ENCODE data around the gene EGFL8. TPM values are rescaled to one million over a fixed set of nuclear protein-coding genes. Genes with fewer than 3 reads are reported as not detected.
"Not testable (repeated sequence)": the region's sequence is repeated elsewhere in the genome, so short reads cannot be mapped to it uniquely, and the experiment has no call there.

The EGFL8 gene
- total RNA-seq, 2 donors from 2014 or later: 9.6 to 9.7 TPM

- Mint-ChIP-seq H3K4me3 (peak overlapping the region; percentile 98), H3K36me3 (ENCODE audit: low read depth) (peaks cover 6% of the 10 kb centered on the region), H3K27me3 (no peaks in the 10 kb centered on the region), H3K4me1 (peaks cover 72% of the 10 kb centered on the region), H3K27ac (peak overlapping the region; percentile 98)
- no peaks in the 10 kb centered on the region for H3K9me3 ChIP-seq (ENCODE audit: control insufficient read depth, low read length, poor library complexity, severe bottlenecking)
- ATAC-seq (peak; percentile 8), DNase-seq (no peak)
Observed at GRCh38 chr6:32177183-32177787, 12.9 kb downstream of the EGFL8 start.

GRCh38 chr6:32177788-32178546 lies 13.6 kb downstream of the EGFL8 start, which contains the start of gene RNF5:
RNF5 (plus strand) TSS chr6:32178405; CDS start chr6:32178512, 107 bp downstream.
- no peaks in the 10 kb centered on the region for H3K9me3 ChIP-seq (ENCODE audit: control insufficient read depth, low read length, poor library complexity, severe bottlenecking)
- peak; percentile 76 to 90 (median 80) for DNase-seq
- H3K4me3 Mint-ChIP-seq: peak within 1 kb of the TSS; percentile 98
- H3K36me3 Mint-ChIP-seq (ENCODE audit: low read depth): peaks cover 6% of the 10 kb centered on the region
- peak within 1 kb of the TSS; percentile 98 for H3K27ac Mint-ChIP-seq
- H3K27me3 Mint-ChIP-seq: no peaks in the 10 kb centered on the region
- H3K4me1 Mint-ChIP-seq: peaks cover 67% of the 10 kb centered on the region
- peak; percentile 85 for ATAC-seq

GRCh38 chr6:32178547-32179440 lies 14.4 kb downstream of the EGFL8 start:
- no peak for DNase-seq

GRCh38 chr6:32179766-32180405 lies 15.5 kb downstream of the EGFL8 start:
- ATAC-seq: no peak
- H3K9me3 ChIP-seq (ENCODE audit: control insufficient read depth, low read length, poor library complexity, severe bottlenecking): no peaks in the 10 kb centered on the region
- Mint-ChIP-seq H3K27ac (peak overlapping the region; percentile 98), H3K36me3 (ENCODE audit: low read depth) (peaks cover 6% of the 10 kb centered on the region), H3K4me1 (peaks cover 52% of the 10 kb centered on the region), H3K27me3 (no peaks in the 10 kb centered on the region), H3K4me3 (peak overlapping the region; percentile 69)
- DNase-seq: no peak

More at GRCh38 chr6:32178547-32179440, 14.4 kb downstream of the EGFL8 start:
- Mint-ChIP-seq H3K27me3 (no peaks in the 10 kb centered on the region), H3K4me3 (peak overlapping the region; percentile 98), H3K4me1 (peaks cover 59% of the 10 kb centered on the region), H3K27ac (peak overlapping the region; percentile 98), H3K36me3 (ENCODE audit: low read depth) (peaks cover 6% of the 10 kb centered on the region)
- H3K9me3 ChIP-seq (ENCODE audit: control insufficient read depth, low read length, poor library complexity, severe bottlenecking): no peaks in the 10 kb centered on the region
- no peak for ATAC-seq

- H3K36me3 Mint-ChIP-seq (ENCODE audit: low read depth): peaks cover 10% of the 10 kb centered on the region
- H3K4me3 Mint-ChIP-seq: no peak overlapping the region
- H3K27me3 Mint-ChIP-seq: no peaks in the 10 kb centered on the region
- peak overlapping the region; percentile 98 for H3K27ac Mint-ChIP-seq
- H3K4me1 Mint-ChIP-seq: peaks cover 46% of the 10 kb centered on the region
- no peaks in the 10 kb centered on the region for H3K9me3 ChIP-seq (ENCODE audit: control insufficient read depth, low read length, poor library complexity, severe bottlenecking)
- DNase-seq (no peak), ATAC-seq (no peak)
Observed at GRCh38 chr6:32181148-32181702, 16.8 kb downstream of the EGFL8 start.

- Mint-ChIP-seq H3K27ac (peak overlapping the region; percentile 56), H3K27me3 (no peaks in the 10 kb centered on the region), H3K36me3 (ENCODE audit: low read depth) (peaks cover 14% of the 10 kb centered on the region), H3K4me3 (no peak overlapping the region), H3K4me1 (peaks cover 46% of the 10 kb centered on the region)
- DNase-seq (no peak), ATAC-seq (no peak)
- no peaks in the 10 kb centered on the region for H3K9me3 ChIP-seq (ENCODE audit: control insufficient read depth, low read length, poor library complexity, severe bottlenecking)
Observed at GRCh38 chr6:32181915-32182529, 17.6 kb downstream of the EGFL8 start.

- H3K4me1 Mint-ChIP-seq: peaks cover 46% of the 10 kb centered on the region
- H3K27ac Mint-ChIP-seq: peak overlapping the region; percentile 63
- H3K36me3 Mint-ChIP-seq (ENCODE audit: low read depth): peaks cover 14% of the 10 kb centered on the region
- DNase-seq (no peak), ATAC-seq (no peak)
- no peaks in the 10 kb centered on the region for H3K9me3 ChIP-seq (ENCODE audit: control insufficient read depth, low read length, poor library complexity, severe bottlenecking)
- no peaks in the 10 kb centered on the region for H3K27me3 Mint-ChIP-seq
- H3K4me3 Mint-ChIP-seq: no peak overlapping the region
Observed at GRCh38 chr6:32182555-32182981, 18.2 kb downstream of the EGFL8 start.

- DNase-seq (no peak), ATAC-seq (no peak)
- H3K36me3 Mint-ChIP-seq (ENCODE audit: low read depth): peaks cover 14% of the 10 kb centered on the region
- no peaks in the 10 kb centered on the region for H3K9me3 ChIP-seq (ENCODE audit: control insufficient read depth, low read length, poor library complexity, severe bottlenecking)
- H3K27ac Mint-ChIP-seq: peak overlapping the region; percentile 63
- H3K4me3 Mint-ChIP-seq: no peak overlapping the region
- no peaks in the 10 kb centered on the region for H3K27me3 Mint-ChIP-seq
- H3K4me1 Mint-ChIP-seq: peaks cover 47% of the 10 kb centered on the region
Observed at GRCh38 chr6:32183030-32183429, 18.6 kb downstream of the EGFL8 start.

- peaks cover 46% of the 10 kb centered on the region for H3K4me1 Mint-ChIP-seq
- DNase-seq (no peak), ATAC-seq (no peak)
- peaks cover 12% of the 10 kb centered on the region for H3K36me3 Mint-ChIP-seq (ENCODE audit: low read depth)
- H3K4me3 Mint-ChIP-seq: no peak overlapping the region
- H3K9me3 ChIP-seq (ENCODE audit: control insufficient read depth, low read length, poor library complexity, severe bottlenecking): no peaks in the 10 kb centered on the region
- peak overlapping the region; percentile 63 for H3K27ac Mint-ChIP-seq
- no peaks in the 10 kb centered on the region for H3K27me3 Mint-ChIP-seq
Observed at GRCh38 chr6:32183483-32184083, 19.2 kb downstream of the EGFL8 start.

- peaks cover 16% of the 10 kb centered on the region for H3K36me3 Mint-ChIP-seq (ENCODE audit: low read depth)
- H3K4me1 Mint-ChIP-seq: peaks cover 46% of the 10 kb centered on the region
- no peaks in the 10 kb centered on the region for H3K27me3 Mint-ChIP-seq
- no peak for ATAC-seq
- no peaks in the 10 kb centered on the region for H3K9me3 ChIP-seq (ENCODE audit: control insufficient read depth, low read length, poor library complexity, severe bottlenecking)
- no peak for DNase-seq
- H3K4me3 Mint-ChIP-seq: no peak within 1 kb of the TSS
- peak within 1 kb of the TSS; percentile 98 for H3K27ac Mint-ChIP-seq
Observed at GRCh38 chr6:32184084-32184640, 19.8 kb downstream of the EGFL8 start, which contains the start of gene AGER. AGER (minus strand) TSS chr6:32184253; CDS start chr6:32184222, 31 bp downstream.

- Mint-ChIP-seq H3K4me3 (peak overlapping the region; percentile 98), H3K36me3 (ENCODE audit: low read depth) (peaks cover 14% of the 10 kb centered on the region), H3K27ac (peak overlapping the region; percentile 98), H3K4me1 (peaks cover 41% of the 10 kb centered on the region)
- DNase-seq: peak in 2 of 3 donors; percentile 44 to 62
- H3K9me3 ChIP-seq (ENCODE audit: control insufficient read depth, low read length, poor library complexity, severe bottlenecking); H3K27me3 Mint-ChIP-seq: not testable (repeated sequence)
- ATAC-seq: peak; percentile 81
Observed at GRCh38 chr6:32185681-32186131, 21.3 kb downstream of the EGFL8 start.

Measured in T-helper 17 cell (primary cell).